ENCODE data around the gene NHS. TPM values are rescaled to one million over a fixed set of nuclear protein-coding genes. Genes with fewer than 3 reads are reported as not detected.
A peak's percentile ranks its signal among the peaks of the same experiment; 100 is the strongest.

The NHS gene
- polyA plus RNA-seq, 2 donors = 0.78 to 1.7 TPM

- Histone ChIP-seq H3K36me3 (ENCODE audit: control insufficient read depth in 2 of 2, insufficient read depth in 2 of 2, low read length in 1 of 2) (no peaks in the 10 kb centered on the region), H3K27ac (ENCODE audit: low read depth in 2 of 2, low read length in 1 of 2) (peak overlapping the region in 1 of 2 donors; percentile 89), H3K9me3 (ENCODE audit: control insufficient read depth in 2 of 2, insufficient read depth in 1 of 2, low read depth in 1 of 2, low read length in 1 of 2) (peaks cover 0 to 6% of the 10 kb centered on the region in 2 donors), H3K27me3 (ENCODE audit: control insufficient read depth in 1 of 2, insufficient read depth in 2 of 2, low read length in 2 of 2) (no peaks in the 10 kb centered on the region), H3K4me3 (ENCODE audit: low read depth in 1 of 2, low read length in 2 of 2) (peak overlapping the region; percentile 64 to 66), H3K4me1 (ENCODE audit: control insufficient read depth in 2 of 2, insufficient read depth in 2 of 2, low read length in 1 of 2) (no peaks in the 10 kb centered on the region)
- 29 to 43% methylated on average over 6 of the region's 6 CpGs for WGBS, 2 donors
These were observed 363.9 kb downstream of the NHS start for GRCh38 chrX:17738737-17739535.

- Histone ChIP-seq H3K27me3 (ENCODE audit: control insufficient read depth in 1 of 2, insufficient read depth in 2 of 2, low read length in 2 of 2) (no peaks in the 10 kb centered on the region), H3K9me3 (ENCODE audit: control insufficient read depth in 2 of 2, insufficient read depth in 1 of 2, low read depth in 1 of 2, low read length in 1 of 2) (peaks cover 0 to 6% of the 10 kb centered on the region in 2 donors), H3K36me3 (ENCODE audit: control insufficient read depth in 2 of 2, insufficient read depth in 2 of 2, low read length in 1 of 2) (no peaks in the 10 kb centered on the region), H3K4me1 (ENCODE audit: control insufficient read depth in 2 of 2, insufficient read depth in 2 of 2, low read length in 1 of 2) (no peaks in the 10 kb centered on the region), H3K4me3 (ENCODE audit: low read depth in 1 of 2, low read length in 2 of 2) (no peak overlapping the region), H3K27ac (ENCODE audit: low read depth in 2 of 2, low read length in 1 of 2) (no peak overlapping the region)
- 76 to 82% methylated on average over 11 of the region's 11 CpGs for WGBS, 2 donors
These were observed 365.4 kb downstream of the NHS start for GRCh38 chrX:17740137-17741122.

GRCh38 chrX:17741123-17741511, 366.1 kb downstream of the NHS start:
- Histone ChIP-seq H3K4me3 (ENCODE audit: low read depth in 1 of 2, low read length in 2 of 2) (no peak overlapping the region), H3K36me3 (ENCODE audit: control insufficient read depth in 2 of 2, insufficient read depth in 2 of 2, low read length in 1 of 2) (no peaks in the 10 kb centered on the region), H3K4me1 (ENCODE audit: control insufficient read depth in 2 of 2, insufficient read depth in 2 of 2, low read length in 1 of 2) (no peaks in the 10 kb centered on the region), H3K27me3 (ENCODE audit: control insufficient read depth in 1 of 2, insufficient read depth in 2 of 2, low read length in 2 of 2) (no peaks in the 10 kb centered on the region), H3K27ac (ENCODE audit: low read depth in 2 of 2, low read length in 1 of 2) (no peak overlapping the region), H3K9me3 (ENCODE audit: control insufficient read depth in 2 of 2, insufficient read depth in 1 of 2, low read depth in 1 of 2, low read length in 1 of 2) (peaks cover 0 to 6% of the 10 kb centered on the region in 2 donors)
- WGBS, 2 donors = 56 to 79% methylated on average over 9 of the region's 9 CpGs

DNA sequence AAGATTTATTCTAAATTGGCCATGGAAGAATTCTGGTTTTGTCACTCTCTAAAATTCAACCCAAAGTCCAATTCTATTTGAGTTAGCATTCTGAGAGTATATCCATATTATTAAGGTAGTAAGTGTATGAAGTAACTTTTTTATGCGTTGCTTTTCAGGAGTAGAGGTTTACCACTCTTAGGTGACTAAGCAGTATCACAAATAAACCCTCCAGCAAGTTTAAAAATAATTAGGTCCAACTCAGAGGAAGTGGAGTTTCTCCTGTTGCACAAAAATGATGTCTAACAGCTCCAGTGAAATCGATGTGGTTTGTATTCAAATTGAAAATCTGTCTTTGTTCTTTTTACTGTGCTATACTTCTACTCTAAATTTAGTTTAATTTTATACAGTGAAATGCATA, 368.9 kb downstream of the NHS start:
- 30 to 41% methylated on average over 2 of the region's 2 CpGs for WGBS, 2 donors

DNA sequence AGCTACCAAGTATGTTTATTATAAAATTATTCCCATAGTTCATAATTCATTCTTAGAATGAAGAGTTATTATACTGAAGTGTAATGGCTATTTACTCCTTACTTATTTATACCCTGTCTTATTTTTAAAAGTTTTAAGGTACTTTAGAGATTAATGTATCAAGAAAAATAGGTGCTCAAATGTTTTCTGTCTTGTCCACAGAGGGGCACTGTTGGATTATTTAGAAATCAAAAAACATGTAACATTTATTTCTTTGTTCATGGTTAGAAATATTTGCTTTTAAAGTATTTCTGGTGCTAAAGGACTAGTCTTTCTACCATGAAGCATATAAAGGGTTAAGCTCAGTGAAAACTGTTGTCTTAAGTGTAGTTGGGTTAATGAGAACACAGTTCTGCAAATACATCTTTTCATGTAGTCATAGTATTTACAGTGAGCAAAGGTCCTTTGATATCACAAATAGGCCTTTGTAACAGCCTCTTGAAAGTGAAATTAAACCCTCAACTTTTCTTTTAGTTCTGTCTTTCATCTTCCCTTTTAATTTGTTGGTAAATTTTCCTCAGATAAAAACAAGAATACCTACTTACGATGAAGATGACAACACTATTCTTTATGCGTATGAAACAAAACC, 370.0 kb downstream of the NHS start:
- peaks cover 0 to under 1% of the 10 kb centered on the region in 2 donors for H3K9me3 ChIP-seq (ENCODE audit: control insufficient read depth in 2 of 2, insufficient read depth in 1 of 2, low read depth in 1 of 2, low read length in 1 of 2)
- 61 to 98% methylated on average over 2 of the region's 2 CpGs for WGBS, 2 donors

More for the DNA sequence above, 368.9 kb downstream of the NHS start:
- H3K9me3 ChIP-seq (ENCODE audit: control insufficient read depth in 2 of 2, insufficient read depth in 1 of 2, low read depth in 1 of 2, low read length in 1 of 2) = no peaks in the 10 kb centered on the region
- no peaks in the 10 kb centered on the region for H3K36me3 ChIP-seq (ENCODE audit: control insufficient read depth in 2 of 2, insufficient read depth in 2 of 2, low read length in 1 of 2)
- no peak overlapping the region for H3K4me3 ChIP-seq (ENCODE audit: low read depth in 1 of 2, low read length in 2 of 2)
- no peak overlapping the region for H3K27ac ChIP-seq (ENCODE audit: low read depth in 2 of 2, low read length in 1 of 2)
- no peaks in the 10 kb centered on the region for H3K27me3 ChIP-seq (ENCODE audit: control insufficient read depth in 1 of 2, insufficient read depth in 2 of 2, low read length in 2 of 2)
- no peaks in the 10 kb centered on the region for H3K4me1 ChIP-seq (ENCODE audit: control insufficient read depth in 2 of 2, insufficient read depth in 2 of 2, low read length in 1 of 2)

GRCh38 chrX:17747692-17748091, 372.7 kb downstream of the NHS start:
- H3K27me3 ChIP-seq (ENCODE audit: control insufficient read depth in 1 of 2, insufficient read depth in 2 of 2, low read length in 2 of 2) = no peaks in the 10 kb centered on the region
- H3K9me3 ChIP-seq (ENCODE audit: control insufficient read depth in 2 of 2, insufficient read depth in 1 of 2, low read depth in 1 of 2, low read length in 1 of 2) = peaks cover 0 to 2% of the 10 kb centered on the region in 2 donors
- 83 to 96% methylated on average over 5 of the region's 5 CpGs for WGBS, 2 donors
- H3K36me3 ChIP-seq (ENCODE audit: control insufficient read depth in 2 of 2, insufficient read depth in 2 of 2, low read length in 1 of 2) = peaks cover 0 to 4% of the 10 kb centered on the region in 2 donors
- H3K27ac ChIP-seq (ENCODE audit: low read depth in 2 of 2, low read length in 1 of 2) = no peak overlapping the region
- no peak overlapping the region for H3K4me3 ChIP-seq (ENCODE audit: low read depth in 1 of 2, low read length in 2 of 2)
- H3K4me1 ChIP-seq (ENCODE audit: control insufficient read depth in 2 of 2, insufficient read depth in 2 of 2, low read length in 1 of 2) = no peaks in the 10 kb centered on the region

More for the DNA sequence above, 370.0 kb downstream of the NHS start:
- H3K27me3 ChIP-seq (ENCODE audit: control insufficient read depth in 1 of 2, insufficient read depth in 2 of 2, low read length in 2 of 2) = no peaks in the 10 kb centered on the region
- H3K27ac ChIP-seq (ENCODE audit: low read depth in 2 of 2, low read length in 1 of 2) = no peak overlapping the region
- no peak overlapping the region for H3K4me3 ChIP-seq (ENCODE audit: low read depth in 1 of 2, low read length in 2 of 2)
- no peaks in the 10 kb centered on the region for H3K4me1 ChIP-seq (ENCODE audit: control insufficient read depth in 2 of 2, insufficient read depth in 2 of 2, low read length in 1 of 2)
- H3K36me3 ChIP-seq (ENCODE audit: control insufficient read depth in 2 of 2, insufficient read depth in 2 of 2, low read length in 1 of 2) = peaks cover 0 to 2% of the 10 kb centered on the region in 2 donors

GRCh38 chrX:17748684-17749083, 373.7 kb downstream of the NHS start:
- 77 to 79% methylated on average over 5 of the region's 5 CpGs for WGBS, 2 donors
- peaks cover 0 to 2% of the 10 kb centered on the region in 2 donors for H3K9me3 ChIP-seq (ENCODE audit: control insufficient read depth in 2 of 2, insufficient read depth in 1 of 2, low read depth in 1 of 2, low read length in 1 of 2)
- H3K36me3 ChIP-seq (ENCODE audit: control insufficient read depth in 2 of 2, insufficient read depth in 2 of 2, low read length in 1 of 2) = peaks cover 0 to 4% of the 10 kb centered on the region in 2 donors
- H3K4me3 ChIP-seq (ENCODE audit: low read depth in 1 of 2, low read length in 2 of 2) = no peak overlapping the region
- H3K27me3 ChIP-seq (ENCODE audit: control insufficient read depth in 1 of 2, insufficient read depth in 2 of 2, low read length in 2 of 2) = no peaks in the 10 kb centered on the region
- H3K4me1 ChIP-seq (ENCODE audit: control insufficient read depth in 2 of 2, insufficient read depth in 2 of 2, low read length in 1 of 2) = no peaks in the 10 kb centered on the region
- no peak overlapping the region for H3K27ac ChIP-seq (ENCODE audit: low read depth in 2 of 2, low read length in 1 of 2)

DNA sequence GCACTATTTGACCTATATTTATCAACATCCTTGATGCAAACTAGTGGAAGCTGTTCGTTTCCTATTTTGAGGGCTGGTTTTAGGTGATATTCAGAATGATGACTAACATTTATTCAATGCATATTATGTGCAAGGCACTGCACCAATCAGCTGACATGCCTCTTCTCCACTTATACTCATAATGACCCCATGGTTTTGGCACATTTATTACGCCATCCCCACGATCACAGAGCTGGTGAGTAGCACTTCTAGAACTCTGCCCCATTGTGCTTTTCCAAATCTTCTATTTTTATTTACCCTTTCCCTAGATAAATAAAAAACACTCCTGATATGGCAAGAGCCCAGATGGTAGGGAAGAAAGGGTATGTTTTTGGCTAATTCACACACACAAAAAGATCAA, 375.4 kb downstream of the NHS start:
- peaks cover 0 to 2% of the 10 kb centered on the region in 2 donors for H3K4me1 ChIP-seq (ENCODE audit: control insufficient read depth in 2 of 2, insufficient read depth in 2 of 2, low read length in 1 of 2)
- H3K27me3 ChIP-seq (ENCODE audit: control insufficient read depth in 1 of 2, insufficient read depth in 2 of 2, low read length in 2 of 2) = no peaks in the 10 kb centered on the region
- WGBS, 2 donors = 70 to 82% methylated on average over 3 of the region's 3 CpGs
- peaks cover 0 to 4% of the 10 kb centered on the region in 2 donors for H3K36me3 ChIP-seq (ENCODE audit: control insufficient read depth in 2 of 2, insufficient read depth in 2 of 2, low read length in 1 of 2)
- no peak overlapping the region for H3K27ac ChIP-seq (ENCODE audit: low read depth in 2 of 2, low read length in 1 of 2)
- H3K4me3 ChIP-seq (ENCODE audit: low read depth in 1 of 2, low read length in 2 of 2) = no peak overlapping the region
- peaks cover 0 to 2% of the 10 kb centered on the region in 2 donors for H3K9me3 ChIP-seq (ENCODE audit: control insufficient read depth in 2 of 2, insufficient read depth in 1 of 2, low read depth in 1 of 2, low read length in 1 of 2)

GRCh38 chrX:17758382-17758781, 383.4 kb downstream of the NHS start:
- H3K36me3 ChIP-seq (ENCODE audit: control insufficient read depth in 2 of 2, insufficient read depth in 2 of 2, low read length in 1 of 2) = no peaks in the 10 kb centered on the region
- peak overlapping the region; percentile 11 to 31 for H3K27ac ChIP-seq (ENCODE audit: low read depth in 2 of 2, low read length in 1 of 2)
- H3K9me3 ChIP-seq (ENCODE audit: control insufficient read depth in 2 of 2, insufficient read depth in 1 of 2, low read depth in 1 of 2, low read length in 1 of 2) = no peaks in the 10 kb centered on the region
- H3K27me3 ChIP-seq (ENCODE audit: control insufficient read depth in 1 of 2, insufficient read depth in 2 of 2, low read length in 2 of 2) = no peaks in the 10 kb centered on the region
- H3K4me3 ChIP-seq (ENCODE audit: low read depth in 1 of 2, low read length in 2 of 2) = no peak overlapping the region
- peaks cover 0 to 2% of the 10 kb centered on the region in 2 donors for H3K4me1 ChIP-seq (ENCODE audit: control insufficient read depth in 2 of 2, insufficient read depth in 2 of 2, low read length in 1 of 2)
- WGBS, 2 donors = 48 to 65% methylated on average over 2 of the region's 2 CpGs
